Measurements from ENCODE around the gene LRMDA. TPM values are rescaled to one million over a fixed set of nuclear protein-coding genes. Genes with fewer than 3 reads are reported as not detected.

LRMDA gene
- total RNA-seq, 5 donors from 2014 or later (not counting 1 experiment from before 2014, with no cell fraction given): 0.30 to 1.2 TPM; not detected in 3

- no peaks in the 10 kb centered on the region for H3K4me1 ChIP-seq (ENCODE audit: control insufficient read depth in 1 of 2, extremely low read depth in 1 of 2, insufficient read depth in 2 of 2, low read length in 2 of 2)
- no peak overlapping the region for H3K4me3 Mint-ChIP-seq
- H3K4me1 Mint-ChIP-seq: no peaks in the 10 kb centered on the region
- no peaks in the 10 kb centered on the region for H3K9me3 ChIP-seq
- no peak overlapping the region for H3K4me3 ChIP-seq (ENCODE audit: control insufficient read depth in 1 of 2, extremely low read depth in 1 of 2, low read length in 1 of 2)
- no peaks in the 10 kb centered on the region for H3K36me3 ChIP-seq (ENCODE audit: control insufficient read depth in 2 of 2, extremely low read depth in 1 of 2, insufficient read depth in 1 of 2, low read length in 1 of 2)
- ChIA-PET CTCF (no interaction called here), POLR2A (no interaction called here)
- H3K9me3 Mint-ChIP-seq: no peaks in the 10 kb centered on the region
- no peak overlapping the region for H3K27ac Mint-ChIP-seq
- ATAC-seq (replicated peaks in 1 of 4) (no peak), DNase-seq (no peak)
- H3K27ac ChIP-seq (ENCODE audit: low read length): no peak overlapping the region
- H3K36me3 Mint-ChIP-seq: no peaks in the 10 kb centered on the region
- WGBS (ENCODE audit: insufficient coverage): 78% methylated on average over 5 of the region's 8 CpGs
- peaks cover 0 to 11% of the 10 kb centered on the region in 2 experiments for H3K27me3 ChIP-seq (replicated peaks in 1 of 2; ENCODE audit: control insufficient read depth in 2 of 2, extremely low read depth in 1 of 2, insufficient read depth in 2 of 2, low read length in 1 of 2)
- peaks cover 4 to 11% of the 10 kb centered on the region in 2 donors for H3K27me3 Mint-ChIP-seq
These were observed 161.6 kb downstream of the LRMDA start for GRCh38 chr10:75592791-75593643.

DNA sequence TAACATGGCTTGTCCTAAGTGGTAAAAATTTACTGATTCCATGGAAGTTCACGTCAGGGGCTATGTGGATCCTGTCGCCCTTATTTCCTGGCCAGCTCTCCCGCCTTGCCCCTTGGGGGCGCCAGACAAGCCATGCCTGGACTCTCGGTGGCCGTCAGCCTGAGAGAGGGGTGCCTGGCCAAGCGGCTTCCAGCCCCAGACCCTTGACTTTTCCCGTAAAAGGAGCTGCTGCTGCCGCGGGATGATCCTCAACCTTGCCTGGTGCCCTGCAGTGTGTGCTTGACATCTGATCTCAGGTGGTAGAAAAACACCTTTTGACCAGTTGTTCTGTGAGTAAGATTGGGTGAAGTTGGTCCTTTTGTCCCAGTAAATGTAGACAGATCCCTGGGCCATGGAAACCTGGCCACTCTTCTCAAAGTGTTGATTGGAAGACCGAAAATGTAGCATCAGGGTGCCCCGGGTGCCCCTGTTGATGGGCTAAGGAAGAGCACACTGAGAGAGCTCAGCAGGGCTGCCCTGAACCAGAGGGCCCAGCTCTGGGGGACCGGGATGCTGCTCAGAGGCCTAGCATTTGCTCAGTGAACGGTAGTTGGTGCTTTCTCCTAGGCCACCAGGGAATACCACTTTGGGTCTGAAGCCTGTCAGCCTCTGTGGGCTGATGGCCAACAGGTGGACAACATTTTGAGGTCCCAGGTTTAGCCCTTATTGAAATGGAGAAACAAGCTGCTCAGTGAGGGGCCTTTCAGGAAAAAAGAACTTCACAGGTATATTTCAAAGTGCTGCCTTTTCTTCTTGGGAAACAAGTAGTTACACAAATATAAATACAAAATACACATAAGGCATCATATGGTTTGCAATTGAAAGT, 162.5 kb downstream of the LRMDA start:
- Histone ChIP-seq H3K27me3 (replicated peaks in 1 of 2; ENCODE audit: control insufficient read depth in 2 of 2, extremely low read depth in 1 of 2, insufficient read depth in 2 of 2, low read length in 1 of 2) (peaks cover 0 to 13% of the 10 kb centered on the region in 2 experiments), H3K9me3 (no peaks in the 10 kb centered on the region), H3K4me1 (ENCODE audit: control insufficient read depth in 1 of 2, extremely low read depth in 1 of 2, insufficient read depth in 2 of 2, low read length in 2 of 2) (no peaks in the 10 kb centered on the region), H3K27ac (ENCODE audit: low read length) (no peak overlapping the region), H3K4me3 (ENCODE audit: control insufficient read depth in 1 of 2, extremely low read depth in 1 of 2, low read length in 1 of 2) (no peak overlapping the region), H3K36me3 (ENCODE audit: control insufficient read depth in 2 of 2, extremely low read depth in 1 of 2, insufficient read depth in 1 of 2, low read length in 1 of 2) (no peaks in the 10 kb centered on the region)
- no peak overlapping the region for H3K4me3 Mint-ChIP-seq
- H3K4me1 Mint-ChIP-seq: no peaks in the 10 kb centered on the region
- ChIA-PET CTCF (no interaction called here), POLR2A (no interaction called here)
- no peaks in the 10 kb centered on the region for H3K36me3 Mint-ChIP-seq
- ATAC-seq (replicated peaks in 1 of 4) (no peak), DNase-seq (no peak)
- WGBS (ENCODE audit: insufficient coverage): 81% methylated on average over 13 of the region's 14 CpGs
- H3K9me3 Mint-ChIP-seq: no peaks in the 10 kb centered on the region
- H3K27ac Mint-ChIP-seq: no peak overlapping the region
- H3K27me3 Mint-ChIP-seq: peaks cover 4 to 12% of the 10 kb centered on the region in 2 donors

- no peaks in the 10 kb centered on the region for H3K4me1 Mint-ChIP-seq
- no peaks in the 10 kb centered on the region for H3K9me3 ChIP-seq
- H3K27ac ChIP-seq (ENCODE audit: low read length): no peak overlapping the region
- H3K36me3 Mint-ChIP-seq: no peaks in the 10 kb centered on the region
- no peak for ATAC-seq (replicated peaks in 1 of 4)
- CTCF ChIA-PET: no interaction called here
- no peak for DNase-seq
- POLR2A ChIA-PET: no interaction called here
- no peak overlapping the region for H3K27ac Mint-ChIP-seq
- H3K27me3 ChIP-seq (replicated peaks in 1 of 2; ENCODE audit: control insufficient read depth in 2 of 2, extremely low read depth in 1 of 2, insufficient read depth in 2 of 2, low read length in 1 of 2): peaks cover 0 to 8% of the 10 kb centered on the region in 2 experiments
- H3K4me3 ChIP-seq (ENCODE audit: control insufficient read depth in 1 of 2, extremely low read depth in 1 of 2, low read length in 1 of 2): no peak overlapping the region
- H3K36me3 ChIP-seq (ENCODE audit: control insufficient read depth in 2 of 2, extremely low read depth in 1 of 2, insufficient read depth in 1 of 2, low read length in 1 of 2): no peaks in the 10 kb centered on the region
- H3K9me3 Mint-ChIP-seq: no peaks in the 10 kb centered on the region
- peaks cover 0 to 10% of the 10 kb centered on the region in 2 donors for H3K27me3 Mint-ChIP-seq
- H3K4me1 ChIP-seq (ENCODE audit: control insufficient read depth in 1 of 2, extremely low read depth in 1 of 2, insufficient read depth in 2 of 2, low read length in 2 of 2): no peaks in the 10 kb centered on the region
- no peak overlapping the region for H3K4me3 Mint-ChIP-seq
- WGBS (ENCODE audit: insufficient coverage): 40% methylated on average over 1 of the region's 6 CpGs
These were observed 165.7 kb downstream of the LRMDA start for GRCh38 chr10:75596930-75597620.

DNA sequence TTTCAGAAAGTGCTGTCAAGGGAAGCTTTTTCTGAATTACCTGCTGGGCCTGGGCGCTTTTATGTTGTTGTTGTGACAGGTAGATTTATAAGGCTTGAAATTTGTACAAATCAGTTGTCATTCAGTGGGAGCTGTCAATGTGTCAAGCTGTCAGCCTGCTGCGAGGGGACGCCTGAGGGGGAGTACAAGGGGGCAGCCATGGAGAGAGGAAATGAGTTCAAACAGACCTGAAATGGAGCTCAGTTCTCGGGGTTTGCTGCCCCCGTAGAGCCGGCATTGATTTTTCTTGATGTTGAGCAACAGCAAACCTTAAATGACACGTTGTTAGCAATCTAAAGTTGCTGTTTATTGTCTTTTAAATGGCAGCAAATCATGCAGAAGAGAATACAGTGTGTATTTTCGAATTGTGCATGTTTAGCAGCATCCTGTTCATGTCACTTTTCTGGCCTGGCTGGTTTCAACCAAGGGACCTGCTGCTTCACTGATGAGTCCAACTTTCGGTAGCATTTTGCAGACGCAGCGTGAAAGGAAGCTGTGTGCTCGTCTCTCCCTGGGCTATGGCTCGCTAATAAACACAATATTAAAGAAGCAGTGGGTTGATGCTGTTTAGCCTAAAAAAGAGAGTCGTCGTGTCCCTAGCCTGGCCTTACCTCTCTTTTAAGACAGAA, 166.5 kb downstream of the LRMDA start:
- Histone ChIP-seq H3K27ac (ENCODE audit: low read length) (no peak overlapping the region), H3K36me3 (ENCODE audit: control insufficient read depth in 2 of 2, extremely low read depth in 1 of 2, insufficient read depth in 1 of 2, low read length in 1 of 2) (no peaks in the 10 kb centered on the region), H3K4me1 (ENCODE audit: control insufficient read depth in 1 of 2, extremely low read depth in 1 of 2, insufficient read depth in 2 of 2, low read length in 2 of 2) (no peaks in the 10 kb centered on the region), H3K4me3 (ENCODE audit: control insufficient read depth in 1 of 2, extremely low read depth in 1 of 2, low read length in 1 of 2) (no peak overlapping the region), H3K9me3 (no peaks in the 10 kb centered on the region), H3K27me3 (replicated peaks in 1 of 2; ENCODE audit: control insufficient read depth in 2 of 2, extremely low read depth in 1 of 2, insufficient read depth in 2 of 2, low read length in 1 of 2) (peaks cover 0 to 2% of the 10 kb centered on the region in 2 experiments)
- Mint-ChIP-seq H3K27ac (no peak overlapping the region), H3K9me3 (no peaks in the 10 kb centered on the region), H3K4me3 (no peak overlapping the region), H3K36me3 (no peaks in the 10 kb centered on the region), H3K27me3 (peaks cover 0 to 7% of the 10 kb centered on the region in 2 donors), H3K4me1 (no peaks in the 10 kb centered on the region)
- ChIA-PET POLR2A (no interaction called here), CTCF (no interaction called here)
- DNase-seq (no peak), ATAC-seq (replicated peaks in 1 of 4) (no peak)
- WGBS (ENCODE audit: insufficient coverage): 81% methylated on average over 11 of the region's 15 CpGs

DNA sequence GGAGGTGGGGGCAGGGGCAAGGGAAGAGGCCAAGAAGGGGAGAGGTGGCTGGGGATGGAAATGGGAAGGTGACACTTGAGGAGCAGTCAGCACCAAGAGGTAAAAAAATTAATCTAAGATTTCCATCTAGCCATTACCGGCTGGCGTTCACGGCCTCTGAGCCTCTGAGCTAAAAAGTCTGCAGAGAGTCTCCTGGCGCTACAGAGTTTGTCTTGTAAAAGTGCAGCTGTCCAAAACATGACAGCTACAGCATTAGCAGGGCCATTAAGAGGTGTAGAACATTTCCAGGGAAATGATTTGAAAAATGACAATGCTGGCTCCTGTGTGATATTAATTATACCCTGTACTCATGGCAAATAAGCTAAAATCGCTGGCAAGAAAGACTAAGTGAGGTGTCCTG, 167.6 kb downstream of the LRMDA start:
- H3K27ac ChIP-seq (ENCODE audit: low read length): no peak overlapping the region
- no peaks in the 10 kb centered on the region for H3K9me3 ChIP-seq
- Mint-ChIP-seq H3K27ac (no peak overlapping the region), H3K9me3 (no peaks in the 10 kb centered on the region), H3K36me3 (no peaks in the 10 kb centered on the region), H3K4me3 (no peak overlapping the region), H3K4me1 (no peaks in the 10 kb centered on the region), H3K27me3 (peaks cover 2 to 6% of the 10 kb centered on the region in 2 donors)
- H3K27me3 ChIP-seq (replicated peaks in 1 of 2; ENCODE audit: control insufficient read depth in 2 of 2, extremely low read depth in 1 of 2, insufficient read depth in 2 of 2, low read length in 1 of 2): peaks cover 0 to 2% of the 10 kb centered on the region in 2 experiments
- no peaks in the 10 kb centered on the region for H3K4me1 ChIP-seq (ENCODE audit: control insufficient read depth in 1 of 2, extremely low read depth in 1 of 2, insufficient read depth in 2 of 2, low read length in 2 of 2)
- ATAC-seq (replicated peaks in 1 of 4): no peak
- ChIA-PET POLR2A (no interaction called here), CTCF (no interaction called here)
- H3K4me3 ChIP-seq (ENCODE audit: control insufficient read depth in 1 of 2, extremely low read depth in 1 of 2, low read length in 1 of 2): no peak overlapping the region
- DNase-seq: no peak
- no peaks in the 10 kb centered on the region for H3K36me3 ChIP-seq (ENCODE audit: control insufficient read depth in 2 of 2, extremely low read depth in 1 of 2, insufficient read depth in 1 of 2, low read length in 1 of 2)
- WGBS (ENCODE audit: insufficient coverage): 80% methylated on average over 2 of the region's 5 CpGs

All from T-cell (primary cell).